ENCODE data around the gene ZMIZ1.
A peak's percentile ranks its signal among the peaks of the same experiment; 100 is the strongest.

The ZMIZ1 gene

DNA sequence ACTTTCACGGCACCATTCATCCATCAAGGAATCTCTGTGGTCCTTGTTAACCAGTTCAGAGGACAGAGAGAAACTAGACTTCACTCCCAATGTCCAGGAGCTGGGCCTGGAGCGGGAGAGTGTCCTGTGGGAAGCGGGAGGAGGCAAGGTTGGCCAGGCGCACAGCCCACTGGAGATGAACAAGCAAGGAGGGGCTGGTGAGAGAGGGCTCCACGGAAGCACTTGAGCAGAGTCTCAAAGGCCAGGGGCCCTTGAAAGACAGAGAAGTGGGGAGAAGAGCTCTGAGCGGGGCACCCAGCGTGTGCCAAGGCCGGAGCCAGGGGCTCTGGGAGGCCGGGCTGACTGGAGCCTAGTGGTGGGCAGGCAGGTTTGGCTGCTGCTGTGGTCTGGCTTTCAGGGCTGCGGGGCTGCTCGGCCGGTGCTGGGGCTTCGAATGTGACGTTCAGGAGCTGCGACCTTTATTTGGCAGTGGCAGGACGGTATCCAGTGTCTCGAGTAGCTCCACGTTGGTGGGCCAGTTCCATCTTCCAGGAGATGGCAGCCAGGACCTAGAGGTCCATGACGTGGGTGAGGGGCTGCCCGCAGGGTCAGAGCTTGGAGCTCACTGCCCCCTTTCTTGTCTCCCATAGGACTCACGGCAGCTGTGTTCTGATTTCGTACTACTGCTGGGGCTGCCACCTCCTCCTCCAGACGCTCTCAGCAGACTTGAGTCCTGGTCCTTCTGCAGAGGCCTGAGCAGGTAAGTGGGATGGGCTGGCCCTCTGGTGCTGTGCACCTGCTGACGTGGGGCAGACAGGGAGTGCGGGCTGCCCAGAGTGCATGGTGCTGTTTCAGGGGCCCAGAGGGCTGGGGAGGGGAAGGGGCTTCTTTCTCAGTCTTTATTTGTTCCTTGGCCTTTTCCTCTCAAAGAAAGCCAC, 49.8 kb downstream of the ZMIZ1 start:
- DNase-seq = no peak

DNA sequence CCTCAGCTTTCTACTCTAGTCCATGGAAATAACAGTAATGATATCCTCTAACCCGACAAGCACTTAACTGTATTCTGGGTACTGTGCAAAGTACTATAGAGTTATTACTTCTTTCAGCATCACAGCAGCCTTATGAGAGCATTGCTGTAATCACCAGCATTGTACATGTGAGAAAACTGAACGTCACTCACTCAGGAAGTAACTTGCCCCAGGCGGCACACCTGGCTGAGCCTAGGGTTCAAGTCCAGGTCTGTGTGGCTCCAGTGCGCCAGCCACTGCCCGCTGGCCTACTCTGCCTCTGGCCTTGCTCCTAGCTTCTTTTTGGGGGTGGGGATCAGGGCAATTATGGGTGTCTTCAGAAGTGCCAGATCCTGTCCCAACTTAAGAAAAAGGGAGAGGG, 50.5 kb downstream of the ZMIZ1 start:
- DNase-seq = no peak

DNA sequence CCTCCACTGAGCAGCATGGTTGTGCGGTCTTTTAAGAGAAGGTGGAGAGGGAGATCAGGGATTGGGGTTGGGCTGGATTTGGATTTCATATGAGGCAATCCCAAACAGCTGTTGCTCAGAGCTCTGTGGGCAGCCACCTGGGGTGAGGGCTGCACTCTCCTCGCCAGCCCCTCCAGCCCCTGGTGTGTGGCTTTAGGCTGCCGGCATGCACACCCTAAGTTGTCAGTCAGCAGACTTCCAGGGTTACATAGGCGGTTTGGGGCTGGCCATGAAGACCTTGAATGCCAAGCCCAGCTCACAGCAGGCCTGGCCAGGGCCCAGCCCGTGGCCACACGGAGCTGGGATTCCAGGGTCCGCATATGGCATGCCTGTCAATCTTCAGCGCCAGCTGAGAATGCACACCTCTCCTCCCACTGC, 54.8 kb downstream of the ZMIZ1 start:
- DNase-seq = no peak

DNA sequence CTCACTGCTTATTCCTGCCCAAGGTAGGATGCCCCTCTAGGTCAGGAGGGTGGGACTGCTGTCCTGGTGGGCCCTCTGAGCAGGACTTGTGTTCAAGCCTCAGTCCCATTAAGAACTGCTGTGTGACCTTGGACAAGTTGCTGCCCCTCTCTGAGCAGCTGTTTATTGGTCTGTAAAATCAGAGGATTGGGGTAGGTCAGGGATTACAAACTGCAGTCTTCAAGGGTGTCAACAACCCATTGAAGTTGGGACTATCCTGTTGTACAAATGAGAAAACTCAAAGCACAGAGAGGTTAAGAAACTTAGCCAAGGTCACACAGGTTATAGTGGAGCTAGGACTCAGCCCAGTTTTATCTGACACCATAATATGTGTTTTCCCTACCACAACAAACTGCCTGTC, 55.3 kb downstream of the ZMIZ1 start:
- no peak for DNase-seq

DNA sequence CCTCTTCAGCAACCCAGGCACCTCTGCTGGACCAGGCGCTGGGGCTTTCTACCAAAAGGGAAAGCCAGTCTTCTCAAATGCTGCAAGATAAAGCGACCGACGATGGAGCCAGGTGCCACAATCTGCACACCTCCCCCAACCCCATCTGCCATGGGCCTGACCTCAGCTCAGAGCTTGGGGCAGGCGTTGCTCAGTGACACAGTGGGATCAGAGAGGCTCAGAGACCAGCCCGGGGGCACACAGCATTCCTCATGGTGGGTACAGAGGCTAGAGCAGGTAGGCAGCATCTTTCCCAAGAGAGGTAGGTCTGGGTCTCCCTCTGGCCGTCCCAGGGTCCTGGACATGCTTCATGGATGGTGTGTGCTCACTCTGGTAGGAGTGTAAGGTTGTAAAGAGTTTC, 56.3 kb downstream of the ZMIZ1 start:
- DNase-seq = no peak

- peak in 1 of 2 donors; percentile 34 for DNase-seq
These were observed 57.8 kb downstream of the ZMIZ1 start for GRCh38 chr10:79126351-79127080.

GRCh38 chr10:79127151-79127961, 58.6 kb downstream of the ZMIZ1 start:
- DNase-seq = peak; percentile 91 to 97

DNA sequence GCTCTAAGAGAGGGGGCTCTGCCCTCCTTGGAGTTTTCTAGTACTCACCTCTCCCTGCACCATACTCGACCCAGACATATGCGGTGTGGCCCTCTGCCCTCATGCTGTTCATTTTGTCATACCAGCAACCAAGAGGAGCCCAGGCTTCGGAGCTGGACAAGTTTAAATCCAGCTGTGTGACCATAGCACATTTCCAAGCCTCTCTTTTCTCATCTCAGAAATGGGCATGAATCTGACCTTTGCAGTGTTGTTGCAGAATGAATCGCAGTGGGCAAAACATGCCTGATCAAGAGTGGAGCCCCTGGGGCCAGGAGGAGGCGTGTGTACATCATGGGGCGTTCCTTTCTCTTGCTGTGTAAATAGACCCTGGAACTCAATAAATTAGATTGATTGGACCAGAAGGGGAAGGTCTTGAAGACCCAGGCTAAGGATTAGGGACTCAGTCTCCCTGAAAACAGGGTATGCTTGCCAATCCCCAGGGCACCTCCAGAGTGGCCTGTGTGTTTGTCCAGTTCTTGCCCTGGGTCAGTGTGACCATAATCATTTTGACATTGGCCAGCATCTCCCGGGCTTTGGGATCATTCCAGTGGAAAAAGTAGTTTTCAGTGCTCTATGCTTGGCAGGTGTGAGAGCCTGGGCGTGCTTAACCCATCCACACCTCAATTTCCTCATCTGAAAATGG, 59.6 kb downstream of the ZMIZ1 start:
- no peak for DNase-seq

DNA sequence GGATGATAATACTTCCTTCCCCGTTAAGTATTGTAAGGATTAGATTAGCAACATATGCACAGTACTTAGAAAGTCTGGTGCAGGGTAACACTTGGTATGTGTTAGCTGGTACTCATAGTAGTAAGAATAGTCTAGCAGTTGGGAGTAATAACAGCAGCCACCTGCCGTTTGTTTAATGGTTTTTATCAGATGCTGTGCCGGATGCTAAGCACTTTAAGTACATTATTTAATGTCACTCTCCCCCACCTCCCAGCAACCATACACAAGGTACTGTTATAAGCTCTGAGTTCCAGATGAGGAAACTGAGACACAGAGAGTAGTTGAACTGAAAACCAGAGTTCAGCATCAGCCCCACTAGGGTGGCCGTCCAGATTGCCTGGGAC, 60.1 kb downstream of the ZMIZ1 start:
- DNase-seq = no peak

- DNase-seq = peak in 1 of 2 donors; percentile 34
These were observed 60.7 kb downstream of the ZMIZ1 start for GRCh38 chr10:79129361-79129997.

DNA sequence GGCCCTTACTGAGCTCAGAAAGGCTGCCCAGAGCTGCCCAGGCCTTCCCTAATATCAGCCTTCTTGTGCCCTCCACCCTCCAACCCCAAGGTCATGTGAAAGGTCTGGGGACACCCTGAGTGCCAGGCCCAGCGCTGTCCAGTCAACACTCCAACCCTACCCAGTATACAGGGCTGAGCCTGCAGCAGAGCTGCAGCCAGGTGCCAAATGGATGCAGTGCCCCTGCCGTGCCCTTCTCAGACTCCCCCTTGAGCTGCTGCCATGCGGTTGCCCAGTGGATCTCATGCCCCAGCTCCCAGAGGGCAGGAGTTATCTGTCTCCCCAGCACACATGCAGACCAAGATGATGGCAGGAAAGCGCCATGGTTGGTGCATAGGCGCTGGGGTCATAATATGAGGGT, 61.5 kb downstream of the ZMIZ1 start:
- no peak for DNase-seq

DNA sequence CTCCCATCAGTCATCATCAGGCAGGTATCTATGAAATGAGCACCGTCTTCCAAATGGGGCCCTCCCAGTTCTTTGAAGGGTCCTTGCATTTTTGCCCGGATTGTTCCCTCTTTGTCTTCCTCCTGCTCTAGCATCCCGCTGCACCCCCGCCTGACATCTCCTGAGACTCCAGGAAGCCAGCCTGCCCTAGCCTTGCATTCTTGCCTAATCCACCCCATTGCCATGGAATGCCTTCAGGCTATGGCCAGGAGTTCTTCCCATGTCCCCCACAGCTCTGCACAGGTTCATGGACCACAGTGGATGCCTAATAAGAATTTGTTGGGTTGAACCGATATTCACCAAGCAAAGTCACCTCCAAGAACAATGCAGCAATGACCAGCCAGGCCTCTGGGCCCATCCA, 62.1 kb downstream of the ZMIZ1 start:
- DNase-seq = no peak

DNA sequence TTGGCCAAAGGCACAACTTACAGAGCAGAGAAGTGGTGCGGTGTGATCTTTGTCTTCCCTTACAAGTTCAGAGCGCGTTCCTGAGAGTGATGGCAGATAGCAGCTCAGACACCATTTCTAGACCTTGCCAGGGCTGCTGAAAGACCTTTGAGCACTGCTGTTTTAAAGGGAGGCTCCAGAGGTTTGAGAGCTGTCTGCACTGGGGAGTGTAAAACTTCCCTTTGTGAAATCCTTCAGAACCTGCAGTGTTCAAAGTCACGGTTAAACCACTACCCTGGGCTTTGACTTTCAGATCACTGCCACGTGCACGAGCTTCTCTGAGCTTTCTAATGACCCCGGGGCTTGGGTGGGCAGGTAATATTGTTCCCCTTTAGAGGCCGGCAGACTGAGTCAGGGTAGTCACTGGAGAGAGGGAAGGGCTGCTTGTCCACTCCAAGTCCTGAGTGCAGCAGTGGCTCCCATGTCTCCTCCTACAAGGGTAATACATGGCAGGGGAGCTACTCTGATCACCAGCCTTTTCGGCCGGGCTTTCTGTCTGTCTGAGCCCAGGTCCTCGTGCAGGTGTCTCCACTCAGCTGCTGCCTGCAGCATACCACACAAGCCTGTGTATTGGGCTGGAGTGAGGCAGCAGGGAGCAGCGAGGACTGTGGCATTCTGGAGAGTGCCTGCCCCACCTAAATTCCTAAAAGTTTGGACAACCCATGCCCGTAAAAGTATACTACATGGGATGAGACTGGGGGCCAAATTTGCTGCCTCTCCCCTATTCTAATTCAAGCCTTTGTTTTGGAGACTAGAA, 63.3 kb downstream of the ZMIZ1 start:
- no peak for DNase-seq

DNA sequence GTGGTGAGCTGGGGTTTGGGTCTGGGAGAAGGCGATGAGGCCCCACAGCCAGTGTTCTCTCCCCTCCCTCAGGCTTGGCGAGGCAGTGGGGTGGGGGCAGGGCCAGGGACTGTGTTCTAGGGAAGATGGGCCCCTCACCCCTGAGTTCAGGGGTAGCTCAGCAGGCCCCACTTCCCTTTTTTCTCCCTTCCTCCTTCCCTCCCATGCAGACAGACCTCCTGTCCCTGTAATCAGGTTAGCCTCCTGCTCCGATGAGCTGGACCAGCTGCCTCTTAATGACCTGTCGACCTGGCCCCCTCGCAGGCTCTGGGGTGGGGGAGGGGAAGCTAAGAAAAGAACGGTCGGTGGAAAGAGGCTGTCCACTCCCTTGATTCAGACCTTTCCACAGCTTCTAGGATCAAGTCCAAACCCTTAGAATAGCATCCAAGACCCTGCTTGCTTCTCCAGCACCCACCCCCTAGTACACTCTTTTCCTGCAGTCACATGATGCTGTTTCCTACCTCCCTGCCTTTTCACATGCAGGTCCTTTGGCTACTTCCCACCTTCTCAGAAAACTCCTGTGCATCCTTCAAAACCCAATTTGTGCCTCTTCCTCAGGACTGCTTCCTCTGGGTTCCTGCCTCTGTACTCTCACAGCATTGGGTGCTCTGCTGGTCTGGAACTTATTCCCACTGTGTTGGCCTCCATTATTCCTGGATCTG, 64.1 kb downstream of the ZMIZ1 start:
- DNase-seq = peak in 1 of 2 donors; percentile 22

DNA sequence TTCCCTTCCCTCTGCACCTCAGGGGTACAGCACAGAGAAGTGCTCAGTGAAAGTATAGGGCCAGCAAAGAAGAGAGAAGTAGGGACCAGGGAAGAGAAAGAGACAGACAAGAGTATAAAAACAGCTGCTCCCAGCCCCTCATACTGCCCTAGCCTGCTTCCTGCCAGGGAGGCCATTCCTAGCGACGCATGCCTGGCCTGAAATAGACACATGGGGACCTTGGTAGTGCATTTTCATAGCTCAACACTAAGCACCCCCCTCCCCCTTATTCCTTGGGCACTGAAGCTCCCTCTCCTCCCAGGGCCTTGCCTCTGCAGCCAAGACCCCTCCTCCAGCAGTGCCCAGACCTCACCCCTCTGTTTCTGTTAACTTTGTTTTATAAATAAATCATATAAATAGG, 64.7 kb downstream of the ZMIZ1 start:
- no peak for DNase-seq

DNA sequence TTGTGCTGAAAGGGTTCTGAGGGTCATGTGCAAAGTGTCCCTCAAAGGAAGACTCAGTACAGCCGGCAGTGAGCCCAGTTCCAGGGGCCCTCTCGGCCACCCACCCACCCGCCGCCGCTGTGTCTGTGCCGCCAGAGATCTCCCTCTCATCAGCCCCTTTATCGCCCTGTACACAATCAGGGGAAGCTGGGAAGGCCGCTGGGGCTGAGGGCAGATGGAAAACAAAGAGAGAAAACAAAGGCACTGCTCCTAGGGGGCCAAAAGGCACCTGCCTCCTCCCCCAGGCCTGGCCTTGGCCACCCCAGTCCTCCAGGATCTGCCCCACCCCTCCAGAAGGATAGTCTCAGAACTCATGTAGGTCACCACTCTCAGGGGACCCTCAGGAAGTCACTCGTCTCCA, 67.0 kb downstream of the ZMIZ1 start:
- no peak for DNase-seq

GRCh38 chr10:79136236-79137005, 67.7 kb downstream of the ZMIZ1 start:
- DNase-seq = peak; percentile 39 to 44

DNA sequence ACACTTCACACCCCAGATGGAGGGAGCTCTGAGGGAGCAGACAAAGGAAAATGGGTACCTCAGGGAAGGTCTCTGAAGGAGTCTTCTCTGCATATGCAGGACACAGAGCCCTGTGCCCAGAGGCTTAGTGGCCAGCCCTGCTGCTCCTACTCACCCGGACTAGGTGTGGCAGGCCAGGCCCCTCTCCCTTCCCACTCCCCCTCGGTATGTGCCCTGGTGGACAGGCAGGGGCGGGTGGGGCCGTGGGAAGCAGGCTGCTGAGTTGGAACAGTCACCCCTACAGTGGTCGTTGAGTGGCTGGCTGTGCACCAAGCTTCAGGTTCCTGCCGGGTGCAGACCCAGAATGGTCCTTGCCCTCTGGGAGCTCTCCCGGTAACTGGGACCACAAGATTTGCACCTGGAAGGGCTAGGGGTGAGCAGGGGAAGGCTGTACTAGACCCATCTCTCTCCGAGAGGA, 68.6 kb downstream of the ZMIZ1 start:
- no peak for DNase-seq

DNA sequence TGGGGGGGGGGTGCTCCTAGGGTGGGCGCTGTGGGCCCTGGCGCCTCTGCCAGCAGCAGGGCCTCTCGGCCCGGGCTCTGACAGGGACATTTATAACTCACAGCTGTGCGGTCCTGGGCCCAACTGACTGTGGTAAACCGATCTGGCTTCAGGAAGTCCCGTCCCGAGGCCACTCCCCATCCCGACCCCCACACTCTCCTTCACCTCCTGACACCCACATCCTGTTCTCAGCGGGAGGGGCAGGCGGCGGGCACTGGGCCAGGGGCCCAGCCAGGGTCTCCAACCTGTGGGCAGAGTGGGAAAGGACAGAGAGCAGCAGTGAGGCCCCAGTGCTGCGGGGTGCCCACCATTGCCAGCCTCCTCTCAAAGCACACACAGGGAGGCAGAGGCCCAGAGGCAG, 69.1 kb downstream of the ZMIZ1 start:
- DNase-seq = peak in 1 of 2 donors; percentile 56

Data from inflammatory macrophage (primary cell).